GOT3 (cell line): Measurements from ENCODE around the gene KRTAP19-2.
"Not testable (repeated sequence)": the region's sequence is repeated elsewhere in the genome, so short reads cannot be mapped to it uniquely, and the experiment has no call there.

ENCODE experiments used
- DNase-seq: peaks from one replicate; lab custom pipeline; 2025; ENCODE audit warnings: mixed read lengths; lab: John Stamatoyannopoulos, UW

The KRTAP19-2 gene

GRCh38 chr21:30487336-30487735 is at the start of gene KRTAP19-2:
KRTAP19-2 (minus strand) TSS chr21:30487436; CDS start chr21:30487348, 88 bp downstream.
- DNase-seq, result no peak

GRCh38 chr21:30518876-30519275 is 31.6 kb upstream of the KRTAP19-2 start:
- DNase-seq, result no peak

- no peak for DNase-seq
Measured at GRCh38 chr21:30515681-30516080, 28.4 kb upstream of the KRTAP19-2 start.

GRCh38 chr21:30505621-30506205 is 18.5 kb upstream of the KRTAP19-2 start:
- not testable (repeated sequence) for DNase-seq

GRCh38 chr21:30502041-30502440 is 14.8 kb upstream of the KRTAP19-2 start, which contains the start of gene KRTAP19-5:
KRTAP19-5 (minus strand) TSS chr21:30502141; CDS start chr21:30502090, 51 bp downstream.
- DNase-seq, result no peak

GRCh38 chr21:30497065-30497464 is 9.8 kb upstream of the KRTAP19-2 start, which contains the start of gene KRTAP19-4:
KRTAP19-4 (minus strand) TSS chr21:30497165; CDS start chr21:30497110, 55 bp downstream.
- DNase-seq, result no peak

- no peak for DNase-seq
Measured at GRCh38 chr21:30491963-30492428, 4.8 kb upstream of the KRTAP19-2 start, which contains the start of gene KRTAP19-3. KRTAP19-3 (minus strand) TSS chr21:30492013; CDS start chr21:30491957, 56 bp downstream.

GRCh38 chr21:30486180-30486579 is 1.1 kb downstream of the KRTAP19-2 start:
- DNase-seq, result no peak

GRCh38 chr21:30482130-30482529 is 5.1 kb downstream of the KRTAP19-2 start:
- no peak for DNase-seq

GRCh38 chr21:30480145-30480544 is 7.1 kb downstream of the KRTAP19-2 start, which contains the start of gene KRTAP19-1:
KRTAP19-1 (minus strand) TSS chr21:30480367; CDS start chr21:30480317, 50 bp downstream.
- DNase-seq, result no peak

GRCh38 chr21:30479259-30479658 is 8.0 kb downstream of the KRTAP19-2 start:
- no peak for DNase-seq

- DNase-seq, result no peak
Measured at GRCh38 chr21:30478004-30478403, 9.2 kb downstream of the KRTAP19-2 start.

- no peak for DNase-seq
Measured at GRCh38 chr21:30468900-30469714, 18.1 kb downstream of the KRTAP19-2 start.

- DNase-seq, result no peak
Measured at GRCh38 chr21:30463713-30464112, 23.5 kb downstream of the KRTAP19-2 start.

- no peak for DNase-seq
Measured at GRCh38 chr21:30448514-30448913, 38.7 kb downstream of the KRTAP19-2 start.

GRCh38 chr21:30447056-30447455 is 40.2 kb downstream of the KRTAP19-2 start:
- DNase-seq, result no peak

- DNase-seq, result no peak
Measured at GRCh38 chr21:30444204-30444603, 43.0 kb downstream of the KRTAP19-2 start.

GRCh38 chr21:30443226-30443625 is 44.0 kb downstream of the KRTAP19-2 start:
- no peak for DNase-seq

GRCh38 chr21:30439975-30440374 is 47.3 kb downstream of the KRTAP19-2 start, which contains the start of gene KRTAP15-1:
KRTAP15-1 (plus strand) TSS chr21:30440275; CDS start chr21:30440328, 53 bp downstream.
- no peak for DNase-seq
